Stomach (tissue), 4 donors: ENCODE data around the gene MAEA.

Source experiments
- CTCF ChIP-seq, 7 experiments: fragments of 450-650 bp in 4 of 7; fragments of 200-600 bp in 3 of 7; sonication (generic) in 3 of 7; IDR thresholded peaks; one replicate each; pipeline ENCODE4 v1.5.1; 2016 to 2019; ENCODE audit warnings: antibody characterized with exemption in 7 of 7, control low read depth in 2 of 7, mild to moderate bottlenecking in 1 of 7
- POLR2A ChIP-seq, 4 donors: fragments of 450-650 bp; IDR thresholded peaks; one replicate each; pipeline ENCODE4 v1.6.1; 2016; ENCODE audit warnings: antibody characterized with exemption in 4 of 4, control low read depth in 2 of 4, mild to moderate bottlenecking in 1 of 4, moderate library complexity in 1 of 4

DNA sequence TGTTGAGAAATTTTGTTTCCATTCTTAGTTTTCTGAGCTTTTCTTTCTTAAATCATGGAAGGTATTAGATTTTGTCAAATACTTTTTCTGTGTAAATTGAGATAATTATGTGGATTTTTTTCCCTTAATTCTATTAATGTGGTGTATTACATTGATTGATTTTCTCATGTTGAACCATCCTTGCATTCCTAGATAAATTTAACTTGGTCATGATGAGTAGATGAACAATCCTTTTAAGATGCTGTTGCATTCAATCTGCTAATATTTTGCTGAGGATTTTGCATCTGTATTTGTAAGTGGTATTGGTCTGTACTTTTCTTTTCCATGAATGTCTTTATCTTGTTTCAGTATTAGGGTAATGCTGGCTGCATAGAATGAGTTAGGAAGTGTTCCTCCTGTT, 20.5 kb upstream of the MAEA start:
- no peak for TF ChIP-seq CTCF (IDR thresholded peaks at IDR 0.05)
- TF ChIP-seq POLR2A (IDR thresholded peaks at IDR 0.05), result no peak
